Stimulated activated CD8-positive, alpha-beta memory T cell treated with anti-CD3 and anti-CD28 coated beads, Interleukin-15, amount 100 ng/mL, for 4 hours (primary cell): ENCODE measurements around the gene KLF9.
"Not testable (repeated sequence)": the region's sequence is repeated elsewhere in the genome, so short reads cannot be mapped to it uniquely, and the experiment has no call there.

Source experiments
- DNase-seq, 2 donors: peaks; one replicate each; pipeline ENCODE4 v3.0.0-alpha.2; 2020; ENCODE audit warnings: low read depth in 2 of 2

Gene KLF9

DNA sequence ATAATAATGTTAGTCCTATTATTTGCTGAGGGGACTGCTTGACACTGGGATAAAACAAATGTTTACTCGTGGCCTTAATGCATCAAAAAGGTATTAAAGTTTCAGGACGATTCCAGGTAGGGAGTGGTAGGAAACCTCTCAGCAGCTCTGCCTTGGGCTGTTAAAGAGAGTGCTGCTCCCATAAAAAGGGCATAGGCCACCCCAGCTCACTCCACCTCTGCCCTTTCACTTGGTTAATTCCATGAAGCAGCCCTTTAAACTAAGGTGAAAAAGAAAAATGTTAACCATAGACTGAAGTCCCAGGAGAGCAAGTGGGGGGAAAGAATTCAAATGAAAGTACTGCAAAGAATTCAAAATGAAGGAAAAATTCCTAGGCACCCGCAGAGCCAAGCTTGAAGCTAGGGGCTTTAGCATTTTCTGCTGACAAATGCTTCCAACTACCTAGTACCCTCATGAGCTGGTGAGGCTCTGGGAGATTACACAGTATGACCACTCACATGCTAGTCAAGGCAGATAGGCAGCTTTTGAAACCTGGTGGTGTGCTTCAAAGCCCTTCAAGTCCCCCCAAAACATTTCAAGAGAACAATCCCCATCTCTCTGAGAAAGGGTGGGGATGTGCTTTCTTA, 8.5 kb downstream of the KLF9 start:
- DNase-seq: no peak

DNA sequence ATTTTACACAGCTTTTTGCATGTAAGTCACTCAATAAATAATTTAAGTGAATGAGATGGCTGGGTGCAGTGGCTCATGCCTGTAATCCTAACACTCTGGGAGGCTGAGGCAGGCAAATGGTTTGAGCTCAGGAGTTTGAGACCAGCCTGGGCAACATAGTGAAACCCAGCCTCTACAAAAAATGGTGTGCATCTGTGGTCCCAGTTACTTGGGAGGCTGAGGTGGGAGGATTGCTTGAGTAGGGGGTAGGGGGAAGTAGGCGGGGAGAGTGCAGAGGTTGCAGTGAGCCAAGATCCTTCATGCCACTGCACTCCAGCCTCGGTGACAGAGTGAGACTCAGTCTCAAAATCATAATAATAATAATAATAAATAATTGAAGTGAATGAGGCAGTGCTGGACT, 10.2 kb downstream of the KLF9 start:
- DNase-seq: no peak

DNA sequence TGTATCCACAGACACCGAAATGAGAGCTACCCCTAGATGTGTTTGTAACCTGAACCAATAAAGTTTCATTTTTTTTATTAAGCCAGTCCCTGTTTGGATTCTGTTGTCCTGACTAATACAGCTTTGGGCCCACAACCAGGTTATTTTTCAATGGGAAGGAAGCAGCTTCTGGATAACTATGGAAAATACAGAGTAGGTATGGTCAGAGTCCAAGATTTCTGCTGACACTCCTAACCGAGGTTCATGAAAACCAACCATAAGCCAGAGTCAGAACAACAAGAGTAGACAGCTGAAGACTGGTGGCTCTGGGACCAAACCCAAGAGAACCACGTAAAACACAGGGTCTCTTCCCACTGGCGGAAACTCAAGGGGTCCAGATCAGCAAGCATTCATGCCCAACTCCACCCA, 10.8 kb downstream of the KLF9 start:
- no peak for DNase-seq

DNA sequence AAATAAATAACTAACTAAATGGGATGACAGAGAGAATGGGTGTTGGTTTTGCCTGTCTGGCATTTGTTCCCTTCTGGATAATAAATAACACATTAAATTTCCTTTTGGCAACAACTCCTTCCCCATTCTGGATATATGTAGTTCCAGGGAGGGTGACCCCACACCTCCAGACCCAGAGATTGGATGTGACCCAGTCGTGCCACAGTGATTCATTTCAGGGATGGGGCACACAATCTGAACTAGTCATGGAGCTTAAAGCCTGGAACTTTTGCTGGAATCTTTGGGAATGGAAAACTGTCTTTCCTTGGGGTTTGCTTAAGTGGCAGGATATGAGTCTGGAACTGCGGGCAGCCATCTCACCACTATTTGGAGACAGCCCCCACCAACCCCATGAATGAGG, 11.3 kb downstream of the KLF9 start:
- no peak for DNase-seq

DNA sequence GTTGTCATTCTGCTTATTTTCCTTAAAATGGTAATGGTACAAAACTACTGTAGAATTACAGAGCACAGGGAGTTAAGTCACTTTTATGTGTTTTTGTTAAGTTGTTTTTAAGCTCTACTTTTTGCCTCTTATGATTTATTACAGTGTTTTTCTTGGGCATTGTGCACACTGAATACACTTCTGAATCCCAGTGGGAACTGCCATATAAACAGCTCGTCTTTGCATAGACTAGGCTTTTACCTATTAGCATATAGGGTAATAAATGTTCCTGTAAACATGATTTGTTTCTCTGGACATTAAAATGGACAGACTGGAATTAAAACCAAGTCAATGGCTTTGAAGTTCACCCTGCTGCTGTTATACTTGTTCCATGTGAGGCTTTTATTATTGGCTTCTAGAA, 12.2 kb downstream of the KLF9 start:
- DNase-seq: no peak

DNA sequence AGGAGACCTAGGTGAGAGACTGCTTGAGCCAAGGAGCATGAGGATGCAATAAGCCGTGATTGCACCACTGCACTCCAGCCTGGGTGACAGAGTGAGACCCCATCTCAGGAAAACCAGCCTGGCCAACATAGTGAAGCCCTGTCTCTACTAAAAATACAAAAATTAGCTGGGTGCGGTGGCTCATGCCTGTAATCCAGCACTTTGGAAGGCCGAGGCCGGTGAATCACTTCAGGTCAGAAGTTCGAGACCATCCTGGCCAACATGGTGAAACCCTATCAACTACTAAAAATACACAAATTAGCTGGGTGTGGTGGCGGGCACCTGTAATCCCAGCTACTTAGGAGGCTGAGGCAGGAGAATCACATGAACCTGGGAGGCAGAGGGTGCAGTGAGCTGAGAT, 13.2 kb downstream of the KLF9 start:
- not testable (repeated sequence) for DNase-seq

DNA sequence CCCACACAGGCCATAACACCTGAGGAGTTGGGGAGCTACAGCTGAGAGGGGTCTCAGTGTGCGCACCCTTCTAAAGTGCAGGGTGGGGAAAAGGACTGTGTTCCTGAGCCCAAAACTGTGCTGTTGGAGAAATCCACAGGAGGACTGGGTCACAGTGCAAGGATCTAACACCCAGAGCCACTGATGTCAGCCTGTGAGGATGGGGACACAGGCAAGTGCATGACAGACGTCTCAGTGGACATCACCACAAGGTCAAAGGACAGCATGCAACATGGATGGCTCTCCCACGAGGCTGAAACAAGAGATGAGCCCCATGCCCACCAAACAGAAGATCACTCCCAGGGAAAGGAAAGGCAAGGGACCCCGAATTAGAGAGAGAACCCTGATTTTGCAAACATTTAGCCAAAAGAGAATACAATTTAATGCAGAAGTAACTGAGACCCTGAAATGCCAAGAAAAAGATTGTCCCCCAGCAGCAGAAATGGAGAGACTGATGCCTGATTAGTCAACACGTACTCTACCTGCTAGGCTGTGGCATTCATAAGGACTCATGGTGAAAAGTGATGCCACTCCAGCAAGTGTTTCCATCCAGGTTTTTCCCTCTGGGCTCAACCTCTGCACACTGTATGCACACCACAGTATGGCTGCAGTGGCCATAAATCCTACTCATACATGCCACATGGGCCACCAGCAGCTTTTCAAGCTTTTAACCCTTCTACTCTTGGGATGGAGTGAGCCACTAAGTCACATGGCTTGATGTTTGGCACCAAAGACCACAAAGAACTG, 14.2 kb downstream of the KLF9 start:
- no peak for DNase-seq

DNA sequence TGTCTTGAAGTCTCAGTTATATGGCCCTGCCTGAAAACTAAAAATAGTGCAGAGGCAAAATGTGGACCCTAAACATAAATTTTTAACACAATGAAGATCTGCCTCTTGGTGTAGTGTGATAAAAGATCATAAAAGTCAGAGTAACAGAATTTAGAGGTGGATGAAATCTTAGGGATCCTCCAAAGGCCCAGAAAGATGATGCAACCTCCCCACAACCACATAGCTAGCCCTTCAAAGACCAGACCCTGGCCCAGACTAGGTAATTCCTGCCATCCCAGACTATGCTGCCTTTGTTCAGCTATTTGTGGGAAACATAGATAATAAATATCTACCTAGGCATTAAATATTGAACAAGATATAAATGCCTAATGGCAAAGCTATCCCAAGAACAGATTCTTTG, 15.3 kb downstream of the KLF9 start:
- no peak for DNase-seq

DNA sequence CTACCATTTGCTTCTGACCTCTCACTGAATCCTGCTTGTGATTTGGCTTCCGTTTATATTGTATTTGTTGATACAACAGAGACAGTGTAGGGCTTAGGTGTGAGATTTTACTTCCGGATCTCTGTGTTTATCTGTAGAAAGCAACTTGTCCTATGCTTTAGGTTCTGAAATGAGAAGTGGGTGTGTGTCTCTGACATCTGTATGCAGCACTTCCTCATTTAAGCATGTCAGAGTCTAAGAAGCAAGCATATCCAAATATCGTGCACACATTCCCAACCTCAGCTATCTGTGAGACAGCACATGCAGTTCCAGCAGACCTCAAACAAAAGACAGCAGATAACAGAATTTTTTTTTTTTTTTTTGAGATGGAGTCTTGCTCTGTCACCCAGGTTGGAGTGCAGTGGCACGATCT, 16.3 kb downstream of the KLF9 start:
- no peak for DNase-seq

DNA sequence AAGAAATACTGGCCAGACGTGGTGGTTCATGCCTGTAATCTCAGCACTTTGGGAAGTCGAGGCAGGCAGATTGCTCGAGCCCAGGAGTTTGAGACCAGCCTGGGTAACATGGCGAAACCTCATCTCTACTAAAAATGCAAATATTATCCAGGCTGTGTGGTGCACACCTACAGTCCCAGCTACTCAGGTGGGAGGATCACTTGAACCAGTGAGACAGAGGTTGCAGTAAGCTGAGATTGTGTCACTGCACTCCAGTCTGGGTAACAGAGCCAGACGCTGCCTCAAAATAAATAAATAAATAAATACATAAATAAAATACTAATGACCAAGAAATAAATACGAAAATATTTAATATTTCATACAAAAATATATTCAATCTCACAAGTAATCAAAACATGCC, 18.8 kb downstream of the KLF9 start:
- DNase-seq: no peak

DNA sequence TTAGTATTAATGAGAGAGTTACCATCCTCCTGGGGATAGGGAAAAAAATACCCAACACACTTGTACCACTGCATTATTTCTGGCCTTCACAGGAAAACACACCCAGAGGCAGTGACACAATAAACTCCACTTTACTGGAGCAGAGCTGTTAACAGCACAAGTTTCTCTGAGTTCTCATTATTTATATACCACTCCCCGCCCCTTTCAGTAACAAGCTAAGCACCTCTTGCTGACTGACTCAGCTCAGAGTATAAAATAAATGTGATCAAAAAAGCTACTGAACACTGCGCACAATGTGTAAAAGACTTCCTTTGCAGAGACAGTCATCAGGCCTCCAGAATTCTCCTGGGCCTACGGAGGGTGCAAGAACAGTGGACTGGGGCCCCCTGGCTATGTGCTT, 21.6 kb downstream of the KLF9 start:
- no peak for DNase-seq

DNA sequence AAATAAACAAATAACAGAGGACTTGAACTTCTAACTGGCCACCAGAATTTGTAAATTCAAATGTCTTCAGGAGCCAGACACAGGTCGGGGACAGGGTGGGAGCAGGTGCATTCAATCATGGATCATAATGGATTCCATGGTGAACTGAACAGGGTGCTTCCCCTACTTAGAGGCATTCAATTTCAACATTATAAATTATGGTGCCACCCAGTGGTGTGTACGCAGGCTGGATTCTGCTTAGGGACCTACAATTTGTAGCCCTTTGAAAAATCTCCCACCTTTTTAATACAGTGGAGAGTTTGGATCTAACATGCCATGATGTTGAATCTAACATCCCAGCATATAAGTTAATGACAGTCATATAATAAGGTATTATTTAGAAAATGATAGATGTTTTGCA, 22.3 kb downstream of the KLF9 start:
- no peak for DNase-seq

DNA sequence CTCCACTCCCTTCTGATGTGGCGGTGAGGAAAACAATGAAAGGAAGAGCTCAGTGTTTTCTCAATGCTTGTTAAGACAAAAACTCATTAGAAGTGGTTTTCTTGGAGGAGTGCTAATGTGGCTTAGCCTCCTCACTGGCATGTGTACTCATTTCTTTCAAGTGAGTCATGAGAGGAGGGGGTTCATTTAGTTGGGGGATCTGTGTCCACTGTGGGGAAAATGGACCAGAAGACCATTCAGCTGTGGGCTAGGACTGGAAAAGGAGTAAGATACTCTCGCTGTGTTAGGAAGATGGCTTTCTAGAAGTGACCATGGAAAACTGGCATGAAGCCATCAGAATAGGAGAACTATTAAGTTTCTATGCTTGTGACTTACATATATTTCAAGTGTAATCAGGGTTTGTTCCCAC, 23.5 kb downstream of the KLF9 start:
- no peak for DNase-seq

DNA sequence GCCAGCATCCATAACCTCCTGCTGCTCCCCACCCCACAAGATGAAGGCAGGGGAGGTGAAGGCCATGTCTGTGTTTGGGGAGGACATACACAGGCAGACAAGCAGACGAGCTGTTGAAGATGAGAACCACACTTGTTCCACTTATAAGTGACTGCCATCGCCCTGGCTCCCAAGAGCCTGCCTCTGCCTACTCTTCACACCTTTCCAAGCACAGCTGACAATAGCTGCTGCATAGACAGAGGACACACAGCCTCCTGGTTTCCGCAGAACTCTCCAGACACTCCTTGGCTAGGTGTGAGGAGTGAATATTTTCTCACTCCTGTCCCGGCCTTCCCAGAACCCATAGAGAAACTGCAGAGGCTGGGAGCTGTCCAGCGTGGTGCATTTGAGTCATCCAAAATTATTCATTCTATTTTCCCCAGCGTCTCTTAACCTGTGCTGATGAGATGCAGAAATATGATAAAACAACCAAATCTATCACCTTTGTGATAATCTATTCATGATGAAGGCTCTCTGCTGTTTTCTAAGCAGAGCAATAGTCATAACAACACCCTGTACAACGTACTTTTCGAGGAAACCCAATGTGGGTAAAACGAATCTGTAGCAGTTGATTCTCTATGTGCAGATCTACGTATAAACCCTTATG, 24.7 kb downstream of the KLF9 start:
- no peak for DNase-seq

DNA sequence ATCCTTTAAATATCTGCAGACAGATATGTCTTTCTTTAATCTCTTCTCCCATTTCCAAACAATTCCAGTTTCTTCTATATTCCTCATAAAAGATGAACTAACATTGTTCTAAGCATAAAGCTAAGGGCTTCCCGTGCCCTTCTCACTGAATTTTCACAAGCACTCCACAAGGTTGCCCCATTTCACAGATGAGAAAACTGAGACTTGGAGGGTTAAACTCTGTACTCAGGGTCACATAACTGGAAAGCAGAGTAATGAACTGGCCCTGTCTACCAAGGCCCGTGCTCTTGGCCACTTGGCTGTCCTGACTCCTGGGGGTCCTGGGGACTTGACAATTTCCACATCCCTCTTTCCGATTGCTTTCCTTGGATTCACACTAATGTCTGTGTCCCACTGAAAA, 25.3 kb downstream of the KLF9 start:
- no peak for DNase-seq

DNA sequence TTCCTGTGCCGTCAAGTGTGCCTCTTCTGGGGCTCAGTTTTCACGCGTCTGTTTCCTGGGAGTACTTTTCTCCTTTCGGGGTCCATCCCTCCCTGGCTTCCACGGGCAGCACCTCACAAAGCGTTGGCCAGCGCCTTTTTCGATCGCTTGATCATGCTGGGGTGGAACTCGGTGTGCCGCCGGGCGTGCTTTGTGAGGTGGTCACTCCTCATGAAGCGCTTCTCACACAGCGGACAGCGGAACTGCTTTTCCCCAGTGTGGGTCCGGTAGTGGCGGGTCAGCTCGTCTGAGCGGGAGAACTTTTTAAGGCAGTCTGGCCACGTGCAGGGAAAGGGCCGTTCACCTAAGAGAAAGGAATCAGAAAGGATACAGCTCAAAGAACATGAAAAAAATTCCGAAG, 26.8 kb downstream of the KLF9 start:
- DNase-seq: no peak

DNA sequence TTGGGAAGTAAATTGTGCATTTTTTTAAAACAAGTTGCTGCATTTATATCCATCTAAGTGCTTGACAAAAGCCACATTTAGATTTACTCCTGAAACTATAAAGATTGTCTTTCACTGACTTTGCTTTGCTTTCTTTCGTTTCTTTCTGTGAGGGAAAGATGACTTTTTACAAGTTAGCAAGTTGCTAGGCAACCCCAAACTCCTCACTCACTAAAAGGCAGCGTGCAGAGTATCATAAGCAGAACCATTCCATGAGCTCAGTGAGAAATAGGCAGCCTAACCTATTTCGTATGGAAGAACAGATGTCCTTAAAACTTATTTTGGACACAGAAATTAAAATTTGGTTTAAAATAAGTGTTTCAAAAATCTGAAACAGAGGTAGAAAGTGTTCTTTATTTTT, 29.0 kb downstream of the KLF9 start:
- no peak for DNase-seq

DNA sequence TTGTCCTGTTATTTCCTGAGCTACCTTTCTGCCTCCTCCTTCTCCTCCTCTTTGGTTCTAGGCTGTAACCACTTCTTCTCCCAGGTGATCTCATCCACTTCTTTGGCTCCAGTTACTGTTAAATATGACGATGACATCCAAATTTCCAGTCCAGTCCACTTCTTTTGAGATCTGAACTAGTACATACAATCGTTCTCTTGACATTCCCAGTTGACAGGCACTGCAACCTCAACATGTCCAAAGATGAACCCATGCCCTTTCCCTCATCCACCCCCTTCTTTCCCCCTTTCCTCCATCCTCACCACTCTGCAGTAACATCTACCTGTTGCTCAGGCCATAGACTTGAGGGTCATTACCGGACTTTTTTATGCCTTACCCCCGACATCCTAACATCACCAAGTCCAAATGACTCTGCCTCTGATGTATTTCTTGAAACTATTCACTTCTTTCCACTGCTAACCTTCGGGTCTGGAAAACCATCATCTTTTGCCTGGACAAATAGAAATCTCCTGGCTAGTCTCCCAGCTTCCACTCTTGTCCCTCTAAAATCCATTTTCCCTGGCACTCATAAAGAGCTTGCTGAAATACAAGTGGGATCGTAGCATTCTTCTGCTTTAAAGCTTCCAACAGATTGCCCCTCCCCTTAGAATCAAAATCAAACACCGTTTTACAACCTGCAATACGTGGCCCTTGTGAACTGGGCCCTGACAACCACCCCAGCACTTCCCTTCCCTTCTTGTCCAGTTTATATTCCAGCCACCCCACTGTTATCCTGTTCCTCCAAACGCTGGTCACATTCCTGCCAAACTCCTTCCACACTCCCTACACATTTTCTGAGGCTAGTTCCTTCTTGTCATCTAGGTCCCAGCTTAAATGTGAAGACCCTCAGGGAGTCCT, 31.5 kb downstream of the KLF9 start:
- no peak for DNase-seq

DNA sequence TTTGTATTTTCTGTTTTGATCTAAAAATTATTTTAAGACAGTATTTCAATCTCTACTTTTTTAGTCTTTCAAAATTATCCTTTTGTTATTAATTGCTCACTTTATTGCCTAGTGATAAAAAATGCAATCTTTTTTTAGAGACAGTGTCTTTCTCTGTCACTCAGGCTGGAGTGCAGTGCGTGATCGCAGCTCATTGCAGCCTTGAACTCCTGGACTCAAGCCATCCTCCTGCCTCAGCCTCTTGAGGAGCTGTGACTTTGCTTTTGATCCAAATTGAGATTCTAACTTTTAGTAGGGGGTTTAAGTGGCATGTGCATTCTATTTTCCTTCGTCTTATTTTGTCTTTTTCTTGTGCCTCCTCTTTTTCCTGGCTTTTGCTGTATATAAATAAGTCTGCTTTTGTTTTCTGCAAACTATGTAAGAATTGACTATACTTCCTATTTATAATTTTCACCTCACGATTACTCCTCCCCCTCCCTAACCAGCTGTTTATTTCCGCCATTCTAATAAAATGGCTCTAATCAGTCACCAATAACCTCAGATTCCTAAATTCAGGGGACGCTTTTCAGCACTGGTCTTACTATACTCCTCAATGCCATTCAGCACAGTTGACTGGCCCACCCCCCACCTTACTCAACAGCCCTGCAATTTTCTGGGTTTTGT, 32.3 kb downstream of the KLF9 start:
- DNase-seq: no peak

DNA sequence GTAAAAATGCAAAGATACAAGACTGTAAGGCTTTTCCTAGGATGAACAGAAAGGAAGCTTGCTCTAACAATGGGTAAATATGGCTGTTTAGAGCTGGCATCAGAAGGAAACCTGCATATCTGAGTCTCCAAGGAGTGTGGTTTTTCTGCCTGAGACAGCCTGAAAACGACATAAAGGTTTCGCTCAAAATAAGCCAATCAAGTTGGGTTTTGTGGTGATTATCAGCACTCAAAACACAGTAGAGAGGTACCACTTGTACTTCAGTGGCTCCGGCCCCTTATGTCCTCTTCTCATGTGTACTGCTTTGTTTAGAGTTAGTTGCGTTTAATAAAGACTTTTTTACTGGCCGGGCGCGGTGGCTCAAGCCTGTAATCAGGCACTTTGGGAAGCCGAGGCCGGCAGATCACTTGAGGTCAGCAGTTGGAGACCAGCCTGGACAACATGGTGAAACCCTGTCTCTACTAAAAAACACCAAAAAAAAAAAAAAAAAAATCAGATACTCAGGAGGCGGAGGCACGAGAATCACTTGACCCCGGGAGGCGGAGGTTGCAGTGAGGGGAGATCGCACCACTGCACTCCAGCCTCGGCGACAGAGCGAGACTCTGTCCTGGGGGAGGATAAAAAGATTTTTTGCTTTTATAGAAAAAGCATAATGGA, 39.4 kb downstream of the KLF9 start:
- DNase-seq: no peak

DNA sequence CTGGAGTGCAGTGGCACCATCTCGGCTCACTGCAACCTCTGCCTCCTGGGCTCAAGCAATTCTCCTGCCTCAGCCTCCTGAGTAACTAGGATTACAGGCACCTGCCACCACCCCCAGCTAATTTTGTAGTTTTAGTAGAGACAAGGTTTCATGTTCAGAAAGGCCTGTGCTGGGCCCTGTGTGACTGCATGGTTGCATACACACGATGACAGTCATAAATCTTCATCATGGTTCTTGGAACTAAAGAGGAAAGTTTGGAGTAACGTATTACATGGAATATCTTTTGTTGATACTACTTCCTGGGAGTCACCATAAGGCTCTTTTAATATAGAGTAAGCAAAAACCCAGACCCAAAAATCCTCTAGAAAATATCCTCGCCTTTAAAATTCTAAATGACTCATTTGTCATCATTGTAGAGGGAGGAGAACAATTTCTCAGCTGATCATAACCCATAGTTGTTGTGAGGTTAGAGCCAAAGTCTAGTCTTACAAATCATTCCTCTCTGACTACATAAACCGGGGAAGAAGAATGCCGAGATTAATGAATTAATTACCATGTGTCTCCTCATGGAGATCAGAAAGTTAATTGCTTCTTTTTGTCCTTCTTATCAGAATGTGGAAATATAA, 47.0 kb downstream of the KLF9 start:
- no peak for DNase-seq
